ENCODE measurements around the gene PCDH12.

Gene PCDH12

DNA sequence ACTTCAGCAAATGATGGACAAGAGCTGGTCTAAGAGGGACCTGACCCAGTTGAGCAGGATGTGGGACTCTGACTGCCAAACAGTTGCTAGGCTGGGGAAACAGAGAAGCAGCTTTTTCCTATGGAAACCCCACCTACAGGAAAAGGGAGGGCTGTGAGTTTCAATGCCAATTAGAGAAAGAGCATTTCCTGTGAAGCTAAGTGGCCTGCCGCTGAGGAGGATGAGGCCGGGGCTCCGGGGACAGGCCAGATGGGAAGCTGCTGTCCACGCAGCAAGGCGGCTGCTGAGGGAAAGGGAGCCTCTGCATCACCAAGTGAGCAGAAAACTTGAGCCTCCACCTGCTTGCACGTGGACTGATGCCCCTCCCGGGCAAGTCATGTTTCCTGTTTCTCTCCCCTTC lies at the start of gene PCDH12:
PCDH12 (minus strand) TSS at position 90 of the 400 bp plus-strand sequence. CDS start 351 bp downstream, outside the sequence.
- no peak for DNase-seq (ENCODE audit: low read depth)
- TF ChIP-seq, protein P1, sequence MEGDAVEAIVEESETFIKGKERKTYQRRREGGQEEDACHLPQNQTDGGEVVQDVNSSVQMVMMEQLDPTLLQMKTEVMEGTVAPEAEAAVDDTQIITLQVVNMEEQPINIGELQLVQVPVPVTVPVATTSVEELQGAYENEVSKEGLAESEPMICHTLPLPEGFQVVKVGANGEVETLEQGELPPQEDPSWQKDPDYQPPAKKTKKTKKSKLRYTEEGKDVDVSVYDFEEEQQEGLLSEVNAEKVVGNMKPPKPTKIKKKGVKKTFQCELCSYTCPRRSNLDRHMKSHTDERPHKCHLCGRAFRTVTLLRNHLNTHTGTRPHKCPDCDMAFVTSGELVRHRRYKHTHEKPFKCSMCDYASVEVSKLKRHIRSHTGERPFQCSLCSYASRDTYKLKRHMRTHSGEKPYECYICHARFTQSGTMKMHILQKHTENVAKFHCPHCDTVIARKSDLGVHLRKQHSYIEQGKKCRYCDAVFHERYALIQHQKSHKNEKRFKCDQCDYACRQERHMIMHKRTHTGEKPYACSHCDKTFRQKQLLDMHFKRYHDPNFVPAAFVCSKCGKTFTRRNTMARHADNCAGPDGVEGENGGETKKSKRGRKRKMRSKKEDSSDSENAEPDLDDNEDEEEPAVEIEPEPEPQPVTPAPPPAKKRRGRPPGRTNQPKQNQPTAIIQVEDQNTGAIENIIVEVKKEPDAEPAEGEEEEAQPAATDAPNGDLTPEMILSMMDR (IDR thresholded peaks at IDR 0.05; ENCODE audit: control insufficient read depth, extremely low read depth, insufficient read depth), result no peak
- H3K4me3 ChIP-seq (ENCODE audit: low read depth, low read length), result no peak within 1 kb of the TSS

- H3K4me3 ChIP-seq (ENCODE audit: low read depth, low read length), result no peak overlapping the region
- DNase-seq (ENCODE audit: low read depth), result no peak
- TF ChIP-seq, protein P1 (IDR thresholded peaks at IDR 0.05; ENCODE audit: control insufficient read depth, extremely low read depth, insufficient read depth), result no peak
These were observed 49.2 kb upstream of the PCDH12 start for GRCh38 chr5:142007237-142007544.

DNA sequence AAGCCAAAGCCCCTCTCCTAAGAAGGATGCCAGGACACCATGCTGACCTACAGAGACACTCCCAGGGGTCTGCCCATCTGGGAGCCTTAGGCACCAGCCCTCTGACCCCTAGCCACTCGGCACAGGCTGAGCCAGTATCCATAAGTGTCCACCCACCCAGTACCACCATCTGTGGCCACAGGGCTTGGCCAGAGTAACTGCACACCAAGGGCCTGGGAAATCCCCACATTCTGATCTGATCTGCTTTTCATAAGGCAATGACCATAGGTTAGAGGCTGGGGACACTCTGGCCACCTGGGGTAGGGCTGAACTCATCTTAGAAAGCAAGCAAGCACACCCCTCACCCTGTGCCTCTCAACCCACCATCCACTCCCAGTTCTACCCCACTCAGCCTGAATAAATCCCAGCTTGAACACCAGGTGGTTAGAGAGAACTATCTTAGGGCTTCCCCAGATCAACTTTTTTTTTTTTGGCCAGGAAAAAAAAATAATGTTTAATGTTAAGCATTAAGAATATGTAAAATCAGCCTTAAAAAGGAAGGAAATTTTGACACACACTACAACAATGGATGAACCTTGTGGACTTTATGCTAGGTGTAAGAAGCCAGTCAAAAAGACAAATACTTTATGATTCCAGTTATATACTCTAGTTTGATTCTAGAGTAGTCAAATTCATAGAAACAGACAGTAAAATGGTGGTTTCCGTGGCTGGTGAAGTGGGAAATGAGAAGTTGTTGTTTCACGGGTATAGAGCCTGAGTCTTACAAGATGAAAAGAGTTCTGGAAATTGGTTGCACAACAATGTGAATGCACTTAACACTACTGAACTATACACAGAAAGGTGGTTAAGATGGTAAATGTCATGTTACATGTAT lies 48.6 kb upstream of the PCDH12 start:
- H3K4me3 ChIP-seq (ENCODE audit: low read depth, low read length), result no peak overlapping the region
- no peak for DNase-seq (ENCODE audit: low read depth)
- TF ChIP-seq, protein P1 (IDR thresholded peaks at IDR 0.05; ENCODE audit: control insufficient read depth, extremely low read depth, insufficient read depth), result no peak

GRCh38 chr5:142003266-142003800 lies 45.3 kb upstream of the PCDH12 start:
- H3K4me3 ChIP-seq (ENCODE audit: low read depth, low read length), result no peak overlapping the region
- TF ChIP-seq, protein P1 (IDR thresholded peaks at IDR 0.05; ENCODE audit: control insufficient read depth, extremely low read depth, insufficient read depth), result no peak
- DNase-seq (ENCODE audit: low read depth), result no peak

DNA sequence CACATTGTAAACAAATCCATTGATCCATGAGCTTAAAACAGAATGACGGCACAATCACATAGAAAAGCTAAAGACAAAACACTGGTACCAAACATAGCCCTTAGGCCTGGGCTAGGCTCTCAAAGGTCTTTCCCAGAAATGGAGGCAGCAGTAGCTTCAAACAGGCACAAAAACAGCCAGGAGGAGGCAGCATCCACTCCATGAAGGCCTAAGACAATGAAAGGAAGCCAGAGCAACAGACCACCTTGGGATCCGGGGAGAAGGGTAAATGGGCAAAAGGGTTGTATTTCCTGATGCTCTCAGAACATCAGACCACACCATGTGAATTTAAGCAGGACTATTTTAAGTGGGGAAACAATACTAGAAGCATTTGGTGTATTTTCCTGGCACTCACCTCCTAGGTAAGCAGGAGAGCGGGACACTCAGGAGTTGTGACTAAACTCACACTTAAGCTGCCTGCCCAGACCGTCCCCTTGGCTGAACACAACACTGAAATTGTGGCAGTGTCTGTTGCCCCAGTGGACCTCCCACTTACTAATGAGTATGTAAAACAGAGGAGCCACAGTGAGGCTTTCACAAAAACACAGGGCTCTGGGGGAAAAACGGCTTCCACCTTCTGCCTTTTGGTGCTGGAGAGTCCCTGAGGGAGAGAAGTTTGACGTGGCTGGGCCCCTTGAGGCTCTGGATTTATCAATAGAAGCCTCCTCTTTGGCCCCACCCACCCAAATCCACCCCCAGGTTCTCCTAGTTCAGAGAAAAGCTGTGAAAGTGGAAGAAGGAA lies 42.9 kb upstream of the PCDH12 start:
- TF ChIP-seq, protein P1 (IDR thresholded peaks at IDR 0.05; ENCODE audit: control insufficient read depth, extremely low read depth, insufficient read depth), result peak; percentile 24; the same call in 1 of the 2 replicates
- no peak overlapping the region for H3K4me3 ChIP-seq (ENCODE audit: low read depth, low read length)
- DNase-seq (ENCODE audit: low read depth), result no peak

GRCh38 chr5:142000173-142000572 lies 42.2 kb upstream of the PCDH12 start:
- H3K4me3 ChIP-seq (ENCODE audit: low read depth, low read length), result no peak overlapping the region
- TF ChIP-seq, protein P1 (IDR thresholded peaks at IDR 0.05; ENCODE audit: control insufficient read depth, extremely low read depth, insufficient read depth), result no peak
- DNase-seq (ENCODE audit: low read depth), result no peak

Measured in LNCaP clone FGC (cell line).